NCI-H1092 (cell line): Measurements from ENCODE around the gene ALDH7A1.
"Not testable (repeated sequence)": the region's sequence is repeated elsewhere in the genome, so short reads cannot be mapped to it uniquely, and the experiment has no call there.

Experiments used
- DNase-seq: peaks from one replicate; lab custom pipeline; 2025; lab: John Stamatoyannopoulos, UW

Gene ALDH7A1

GRCh38 chr5:126535856-126536545 lies 59.0 kb downstream of the ALDH7A1 start:
- no peak for DNase-seq

GRCh38 chr5:126534553-126534952 lies 60.5 kb downstream of the ALDH7A1 start:
- DNase-seq: no peak

GRCh38 chr5:126531543-126532120 lies 63.4 kb downstream of the ALDH7A1 start:
- no peak for DNase-seq

DNA sequence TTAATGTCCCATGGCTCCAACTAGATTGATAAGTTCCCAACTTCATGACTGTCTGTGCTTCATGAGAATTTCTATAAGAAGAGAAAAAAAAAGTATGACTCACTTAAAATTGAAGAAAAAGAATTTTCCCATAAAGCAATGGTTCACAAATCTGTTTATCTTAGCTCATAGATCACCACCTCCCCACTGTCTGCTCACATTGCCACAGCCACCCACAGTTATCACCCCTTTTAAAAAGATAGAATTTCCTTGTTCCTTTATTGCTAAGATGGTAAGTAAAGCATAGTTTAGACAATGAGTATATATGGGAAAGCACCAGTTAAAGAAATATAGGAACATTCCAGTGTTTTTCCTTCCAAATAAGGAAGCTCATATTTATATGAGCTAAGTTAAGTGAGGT lies 67.1 kb downstream of the ALDH7A1 start:
- DNase-seq: no peak

- no peak for DNase-seq
Observed at GRCh38 chr5:126527158-126527557, 67.9 kb downstream of the ALDH7A1 start.

GRCh38 chr5:126526493-126526892 lies 68.5 kb downstream of the ALDH7A1 start:
- no peak for DNase-seq

DNA sequence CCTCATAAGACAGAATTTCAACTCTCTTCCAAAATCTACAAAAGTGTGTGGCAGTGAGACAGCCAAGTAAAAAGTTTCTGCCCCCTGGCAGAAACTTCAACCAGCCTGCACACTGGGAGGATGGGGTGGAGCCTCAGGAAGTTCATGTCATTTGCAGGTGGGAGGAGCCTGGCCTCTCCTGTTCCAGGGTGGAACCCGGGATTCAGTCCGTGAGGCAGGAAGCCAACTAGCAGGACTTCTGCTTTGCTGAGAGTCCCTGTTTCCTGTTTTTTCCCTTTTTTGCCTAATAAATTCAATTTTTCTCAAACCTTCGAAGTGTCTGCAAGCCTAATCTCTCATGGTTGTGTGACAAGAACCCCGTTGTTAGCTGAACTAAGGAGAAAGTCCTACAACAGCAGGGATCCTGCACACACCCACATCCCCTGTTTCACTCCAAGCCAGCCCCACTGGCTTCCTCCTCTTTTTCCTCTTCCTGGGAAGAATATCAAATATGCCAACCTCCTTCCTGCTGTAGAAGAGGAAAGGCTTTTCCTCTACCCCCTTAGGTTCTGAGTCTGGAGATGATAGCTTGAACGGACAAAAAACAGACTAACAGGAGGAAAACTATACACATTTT lies 69.3 kb downstream of the ALDH7A1 start:
- DNase-seq: no peak

DNA sequence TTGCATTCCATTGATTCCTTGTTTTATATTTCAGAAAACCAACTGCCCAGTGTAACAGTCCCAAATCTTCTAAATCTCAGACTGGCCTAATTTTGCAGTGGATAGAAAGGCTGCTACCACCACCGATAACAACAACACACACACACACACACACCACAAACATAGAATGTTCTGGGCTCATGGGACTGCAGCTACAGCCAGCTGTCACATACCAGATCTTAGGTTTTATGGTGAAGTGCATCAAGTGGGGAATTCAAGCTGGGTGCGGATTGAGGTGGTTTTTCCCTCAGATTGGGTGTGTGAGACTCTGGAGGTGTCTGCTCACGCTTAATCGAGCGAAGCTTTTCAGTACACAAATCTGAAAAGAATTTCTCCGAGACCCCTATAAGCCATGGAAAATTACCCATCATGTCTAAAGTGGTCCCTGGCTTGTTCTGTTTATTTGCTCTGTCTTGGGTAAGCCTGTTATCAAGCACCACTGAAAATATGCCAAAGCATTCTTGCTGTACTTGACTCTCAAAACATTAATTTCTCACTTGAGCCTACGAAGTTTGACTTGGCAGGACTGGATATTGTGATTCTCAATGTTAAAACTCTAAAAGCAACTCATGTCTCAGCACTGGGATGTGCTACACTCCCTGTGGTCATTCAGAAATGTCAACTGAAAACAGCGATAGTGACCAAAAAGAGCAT lies 71.1 kb downstream of the ALDH7A1 start:
- DNase-seq: no peak

GRCh38 chr5:126521130-126521529 lies 73.9 kb downstream of the ALDH7A1 start:
- no peak for DNase-seq

GRCh38 chr5:126520593-126520953 lies 74.4 kb downstream of the ALDH7A1 start:
- no peak for DNase-seq

- DNase-seq: no peak
Observed at GRCh38 chr5:126519637-126520592, 75.1 kb downstream of the ALDH7A1 start.

GRCh38 chr5:126519223-126519622 lies 75.8 kb downstream of the ALDH7A1 start:
- DNase-seq: not testable (repeated sequence)

DNA sequence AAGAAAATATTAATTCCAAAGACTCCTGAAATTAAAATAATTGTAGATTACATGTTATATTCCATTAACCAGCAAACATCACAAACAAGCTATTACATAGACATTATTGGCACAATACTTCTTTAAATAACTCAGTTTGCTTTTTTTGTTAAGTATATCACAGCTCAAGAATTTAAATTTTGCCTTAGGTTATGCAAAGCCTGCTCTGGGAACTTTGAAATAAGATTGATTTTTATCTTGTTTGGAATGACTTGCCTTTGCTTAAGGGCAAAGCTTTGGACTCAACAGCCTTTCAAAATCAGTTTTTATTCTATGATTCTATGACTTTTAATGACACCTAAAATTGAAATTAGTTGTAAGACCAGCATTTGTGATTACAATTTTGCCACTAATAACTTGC lies 78.2 kb downstream of the ALDH7A1 start:
- DNase-seq: no peak

GRCh38 chr5:126516133-126516532 lies 78.9 kb downstream of the ALDH7A1 start:
- DNase-seq: peak; percentile 37

- no peak for DNase-seq
Observed at GRCh38 chr5:126515337-126515736, 79.7 kb downstream of the ALDH7A1 start.

DNA sequence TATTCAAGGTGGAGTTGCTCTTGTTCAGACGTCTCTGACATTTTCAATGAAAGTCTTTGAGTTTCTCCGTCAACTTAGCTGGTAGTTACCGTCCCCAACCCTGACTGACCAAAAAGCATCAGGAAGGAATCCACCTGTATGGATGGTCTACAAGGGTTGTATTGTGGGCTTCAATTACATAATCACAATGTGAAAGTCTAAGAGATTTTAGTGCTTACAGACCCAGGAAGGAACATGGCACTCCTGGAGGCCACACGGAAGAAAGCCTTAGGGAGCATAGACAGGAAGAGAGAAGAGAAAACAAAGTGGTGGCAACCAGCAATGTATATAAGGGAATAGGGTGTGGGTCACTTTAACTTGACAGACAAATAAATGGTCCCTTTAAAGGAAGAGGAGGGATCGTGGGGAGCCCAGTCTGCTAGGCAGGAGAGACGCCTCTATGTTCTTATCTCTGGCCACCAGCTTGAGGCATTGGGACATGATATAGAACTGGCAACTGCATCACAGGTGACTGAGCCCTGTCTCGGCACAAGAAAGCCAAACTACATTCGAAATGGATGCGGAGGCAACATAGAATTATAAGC lies 80.4 kb downstream of the ALDH7A1 start:
- no peak for DNase-seq

- DNase-seq: no peak
Observed at GRCh38 chr5:126514131-126514557, 80.9 kb downstream of the ALDH7A1 start.

GRCh38 chr5:126513703-126514102 lies 81.3 kb downstream of the ALDH7A1 start:
- no peak for DNase-seq

DNA sequence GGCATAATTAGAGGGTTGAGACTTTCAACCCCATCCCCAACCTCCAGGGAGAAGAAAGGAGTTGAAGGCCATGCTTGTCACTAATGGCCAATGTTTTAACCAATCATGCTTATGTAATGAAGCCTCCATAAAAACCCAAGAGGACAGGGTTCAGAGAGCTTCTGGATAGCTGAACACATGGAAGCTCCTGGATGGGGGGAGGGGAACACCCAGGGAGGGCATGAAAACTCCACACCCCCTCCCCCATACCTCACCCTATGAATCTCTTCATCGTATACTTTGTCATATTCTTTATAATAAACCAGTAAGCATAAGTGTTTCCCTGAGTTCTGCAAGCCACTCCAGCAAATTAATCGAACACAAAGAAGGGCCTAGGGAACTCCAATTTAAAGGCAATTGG lies 81.7 kb downstream of the ALDH7A1 start:
- DNase-seq: no peak

GRCh38 chr5:126512451-126512850 lies 82.6 kb downstream of the ALDH7A1 start:
- no peak for DNase-seq

- no peak for DNase-seq
Observed at GRCh38 chr5:126511961-126512360, 83.1 kb downstream of the ALDH7A1 start.
